HG02943 (cell line): ENCODE measurements around the gene MRPS34.

ENCODE experiments used
- ATAC-seq: cut with Tn5 transposase; IDR thresholded peaks from one replicate; pipeline ENCODE4 v1.9.1; 2021; ENCODE audit warnings: mild to moderate bottlenecking, low read depth, moderate library complexity; ENCODE audit not compliant: unreplicated experiment

The MRPS34 gene

GRCh38 chr16:1782408-1783264, 9.7 kb upstream of the MRPS34 start, which contains the start of the genes NUBP2 and SPSB3:
Gene NUBP2 (plus strand): TSS chr16:1782960. CDS start chr16:1783021, 61 bp downstream.
Gene SPSB3 (minus strand): TSS chr16:1782571. CDS start chr16:1781483, 1,088 bp downstream.
- peak; percentile 77 for ATAC-seq

GRCh38 chr16:1781758-1782407, 8.9 kb upstream of the MRPS34 start:
- peak; percentile 2 for ATAC-seq

- no peak for ATAC-seq
Observed at GRCh38 chr16:1781254-1781653, 8.3 kb upstream of the MRPS34 start.

DNA sequence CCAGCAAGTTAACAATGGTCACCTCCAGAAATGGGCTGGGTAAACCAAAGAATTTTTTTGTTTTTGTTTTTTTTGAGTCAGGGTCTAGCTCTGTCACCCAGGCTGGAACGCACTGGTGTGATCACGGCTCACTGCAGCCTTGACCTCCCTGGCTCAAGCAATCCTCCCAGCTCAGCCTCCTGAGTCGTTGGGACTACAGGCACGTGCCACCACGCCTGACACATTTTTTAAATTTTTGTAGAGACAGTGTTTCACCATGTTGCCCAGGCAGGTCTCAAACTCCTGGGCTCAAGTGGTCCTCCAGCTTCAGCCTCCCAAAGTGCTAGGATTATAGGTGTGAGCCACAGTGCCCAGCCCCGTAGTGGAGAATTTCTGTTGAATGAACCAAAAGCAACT, 7.7 kb upstream of the MRPS34 start:
- no peak for ATAC-seq

GRCh38 chr16:1779741-1780676, 7.1 kb upstream of the MRPS34 start:
- ATAC-seq, result no peak

DNA sequence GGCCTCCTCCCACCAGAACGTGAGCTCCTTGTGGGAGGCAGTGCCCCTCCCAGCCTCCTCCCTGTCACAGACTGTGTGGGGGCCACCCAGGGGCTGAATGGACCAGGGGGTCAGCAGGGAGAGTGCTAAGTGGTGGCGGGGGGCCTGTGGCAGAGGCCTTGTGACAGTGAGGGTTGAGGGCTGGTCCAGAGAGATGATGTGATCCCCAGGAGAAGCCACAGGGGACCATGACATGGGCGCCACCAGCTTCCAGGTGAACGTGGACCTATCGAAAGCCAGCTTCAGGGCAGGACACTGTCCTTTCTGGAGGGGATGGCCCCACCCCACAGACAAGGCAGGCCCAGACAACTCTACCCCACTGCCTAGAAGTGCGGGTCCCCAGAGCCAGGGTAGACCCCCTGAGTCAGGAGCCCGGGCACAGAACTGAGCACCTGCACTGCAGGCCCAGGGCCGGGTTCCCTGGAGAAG, 6.3 kb upstream of the MRPS34 start:
- no peak for ATAC-seq

DNA sequence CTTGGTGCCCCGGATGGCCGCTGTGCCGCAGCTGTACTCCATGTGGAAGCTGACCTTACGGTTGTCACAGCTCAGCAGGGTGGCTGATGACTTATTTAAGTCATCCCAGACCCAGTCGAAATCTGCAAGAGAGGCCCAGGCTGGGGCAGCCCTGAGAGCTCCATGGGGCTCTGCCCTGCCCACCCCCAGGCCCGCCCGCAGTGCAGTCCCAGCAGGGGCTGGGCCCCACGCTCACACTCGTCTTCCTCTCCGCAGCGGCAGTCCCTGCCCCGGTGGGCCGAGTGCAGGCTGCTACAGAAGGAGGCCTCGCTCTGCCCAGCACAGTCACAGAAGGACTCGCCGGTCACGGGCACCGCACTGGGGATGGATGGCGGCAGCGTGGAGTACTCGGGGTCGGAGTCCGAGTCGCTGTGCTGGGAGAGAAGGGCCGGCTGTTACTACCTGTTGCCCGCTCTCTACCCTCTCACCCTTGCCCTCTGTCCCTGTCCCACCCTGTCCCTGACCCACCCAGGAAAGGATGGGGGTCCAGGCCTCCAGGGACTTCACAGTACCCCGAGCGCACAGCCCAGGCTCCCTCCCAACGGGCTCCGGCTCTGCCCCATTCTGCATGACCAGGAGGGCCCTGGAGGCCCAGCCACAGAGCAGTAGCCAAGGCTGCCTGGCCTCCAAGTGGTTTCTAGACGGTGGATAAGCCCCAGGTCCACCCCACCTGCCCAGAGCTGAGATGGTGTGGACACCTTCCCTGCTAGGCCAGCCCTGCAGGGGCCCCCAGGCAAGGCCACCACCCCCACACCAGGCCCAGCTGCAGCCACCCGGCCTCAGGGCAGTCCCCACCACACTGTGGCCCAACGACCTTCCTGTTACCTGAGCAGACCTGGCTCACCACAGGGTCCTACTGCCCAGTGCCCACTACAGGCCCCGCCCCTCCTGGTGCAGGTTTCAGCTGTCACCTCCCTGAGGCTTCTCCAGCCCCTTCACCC, 5.6 kb upstream of the MRPS34 start:
- ATAC-seq, result no peak

GRCh38 chr16:1777375-1778199, 4.7 kb upstream of the MRPS34 start:
- no peak for ATAC-seq

DNA sequence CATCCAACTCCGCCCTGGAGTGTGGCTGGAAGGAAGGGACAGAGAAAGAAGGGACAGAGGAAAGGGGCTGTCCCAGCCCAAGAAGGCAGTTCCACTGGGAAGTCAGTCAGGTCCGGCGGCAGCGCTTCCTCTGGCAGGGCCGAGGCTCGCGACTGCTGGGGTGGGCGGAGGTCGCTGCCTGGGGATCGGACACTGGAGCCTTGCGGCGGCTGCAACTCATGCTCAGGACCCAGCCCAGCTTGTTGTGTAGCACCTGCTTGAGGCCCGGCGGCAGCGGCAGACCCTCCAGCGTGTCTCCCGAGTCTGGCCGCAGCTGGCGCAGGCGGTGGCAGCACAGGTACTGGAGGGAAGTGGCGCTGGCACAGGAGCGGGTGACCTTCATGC, 4.0 kb upstream of the MRPS34 start:
- ATAC-seq, result no peak

GRCh38 chr16:1776672-1776955, 3.7 kb upstream of the MRPS34 start:
- no peak for ATAC-seq

- no peak for ATAC-seq
Observed at GRCh38 chr16:1775846-1776671, 3.1 kb upstream of the MRPS34 start.

GRCh38 chr16:1775006-1775845, 2.3 kb upstream of the MRPS34 start:
- ATAC-seq, result no peak

- no peak for ATAC-seq
Observed at GRCh38 chr16:1774448-1774780, 1.5 kb upstream of the MRPS34 start.

DNA sequence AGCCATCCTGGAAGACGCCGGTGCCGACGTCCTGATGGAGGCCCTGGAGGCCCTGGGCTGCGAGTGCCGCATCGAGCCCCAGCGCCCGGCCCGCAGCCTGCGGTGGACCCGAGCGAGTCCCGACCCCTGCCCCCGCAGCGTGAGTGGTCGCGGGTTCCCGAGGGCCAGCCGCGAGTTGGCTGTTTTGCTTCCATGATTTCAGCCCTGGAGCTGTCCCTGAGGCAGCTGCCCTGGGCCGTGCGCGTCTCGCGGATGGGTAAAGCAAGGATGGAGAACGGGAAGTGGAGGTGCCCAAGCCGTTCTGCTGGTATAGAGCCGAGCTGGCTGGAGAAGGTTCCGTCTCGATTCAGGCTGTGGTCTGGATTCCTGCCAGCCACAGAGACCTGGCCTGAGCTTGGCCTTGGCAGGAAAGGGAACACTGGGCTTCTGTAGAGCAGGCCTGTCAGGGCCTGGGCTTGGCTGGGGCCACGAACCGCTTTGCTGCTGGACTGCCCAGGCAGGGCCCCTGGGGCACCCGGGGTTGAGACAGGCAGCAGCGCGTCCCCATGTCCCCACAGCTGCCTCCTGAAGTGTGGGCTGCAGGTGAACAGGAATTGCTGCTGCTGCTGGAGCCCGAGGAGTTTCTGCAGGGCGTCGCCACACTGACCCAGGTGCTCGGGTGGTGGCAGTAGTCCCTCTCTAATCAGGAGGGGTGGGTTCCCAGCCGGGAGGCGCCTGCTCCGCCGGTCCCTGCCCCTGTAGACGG, 941 bp upstream of the MRPS34 start:
- ATAC-seq, result no peak

- ATAC-seq, result no peak
Observed at GRCh38 chr16:1772362-1772907, 499 bp downstream of the MRPS34 start, which contains the start of gene EME2. Gene EME2 (plus strand): TSS chr16:1772810. CDS start chr16:1773228, 418 bp downstream.

GRCh38 chr16:1771864-1772361, 1.0 kb downstream of the MRPS34 start:
- ATAC-seq, result no peak
